OCI-LY7 (cell line): Measurements from ENCODE around the gene EEF1AKMT3. TPM values are rescaled to one million over a fixed set of nuclear protein-coding genes. Genes with fewer than 3 reads are reported as not detected.

Experiments used
- BruUV-seq: library from RNA; stranded (reverse); fragments of 400-500 nt; replicated peaks from 2 replicates; lab custom pipeline; 2021; lab: Mats Ljungman, UMichigan
- CTCF ChIA-PET: fragments of 300-600 bp; sonication (Branson Sonifier 250); formaldehyde crosslinking; loops from one replicate; lab custom pipeline; 2022; ENCODE audit warnings: antibody characterized with exemption; ENCODE audit not compliant: unreplicated experiment; lab: Charles Lee
- POLR2A ChIA-PET: fragments of 300-600 bp; sonication (Branson Sonifier 250); formaldehyde crosslinking; loops from one replicate; lab custom pipeline; 2022; ENCODE audit warnings: antibody characterized with exemption; lab: Charles Lee
- DNase-seq: peaks from one replicate; pipeline ENCODE4 v3.0.0-alpha.2; 2015; ENCODE audit warnings: low spot score
- H2AFZ ChIP-seq: fragments of 200-600 bp; sonication (generic), shearing (Covaris generic); 2 replicates; pipeline ENCODE4 v1.6.1; 2014; ENCODE audit warnings: mild to moderate bottlenecking, antibody characterized with exemption, low read length, moderate library complexity
- H3K27ac ChIP-seq: fragments of 200-600 bp; sonication (generic); 2 replicates; pipeline ENCODE4 v1.5.1; 2014; ENCODE audit warnings: mixed run types, low read depth, mild to moderate bottlenecking, moderate library complexity, low read length, inconsistent platforms; ENCODE audit not compliant: poor library complexity, severe bottlenecking
- H3K36me3 ChIP-seq: fragments of 200-600 bp; sonication (generic); 2 replicates; pipeline ENCODE4 v1.6.1; 2014; ENCODE audit warnings: mild to moderate bottlenecking, antibody characterized with exemption, low read length, moderate library complexity, mixed read lengths; ENCODE audit not compliant: insufficient read depth
- H3K4me1 ChIP-seq: fragments of 200-600 bp; sonication (generic); 2 replicates; pipeline ENCODE4 v1.5.1; 2014; ENCODE audit warnings: mild to moderate bottlenecking, low read length; ENCODE audit not compliant: insufficient read depth, poor library complexity, severe bottlenecking
- H3K4me2 ChIP-seq: fragments of 200-600 bp; sonication (generic); 2 replicates; pipeline ENCODE4 v1.6.1; 2014; ENCODE audit warnings: mild to moderate bottlenecking, low read length
- H3K4me3 ChIP-seq: fragments of 200-600 bp; sonication (generic); 2 replicates; pipeline ENCODE4 v1.5.1; 2014; ENCODE audit warnings: mild to moderate bottlenecking, low read depth, low read length; ENCODE audit not compliant: poor library complexity, severe bottlenecking
- H3K79me2 ChIP-seq: fragments of 200-600 bp; sonication (generic); 2 replicates; pipeline ENCODE4 v1.6.1; 2016; ENCODE audit warnings: low read depth, mild to moderate bottlenecking, low read length, moderate library complexity, mixed read lengths; ENCODE audit not compliant: insufficient read depth
- H3K9me2 ChIP-seq: fragments of 200-600 bp; sonication (generic); 2 replicates; pipeline ENCODE4 v1.6.1; 2016; ENCODE audit warnings: mild to moderate bottlenecking, low read length, mixed read lengths; ENCODE audit not compliant: insufficient read depth
- H3K9me3 ChIP-seq: fragments of 200-600 bp; sonication (generic); 2 replicates; pipeline ENCODE4 v1.6.1; 2014; ENCODE audit warnings: mild to moderate bottlenecking, mixed run types, low read length, mixed read lengths
- H4K20me1 ChIP-seq: fragments of 200-600 bp; sonication (generic); 2 replicates; pipeline ENCODE4 v1.6.1; 2014; ENCODE audit warnings: mild to moderate bottlenecking, antibody characterized with exemption, low read length, moderate library complexity, mixed read lengths; ENCODE audit not compliant: insufficient read depth
- EZH2phosphoT487 ChIP-seq: fragments of 200-600 bp; sonication (generic); IDR thresholded peaks from 2 replicates; pipeline ENCODE4 v1.6.1; 2018; ENCODE audit warnings: low read depth, borderline replicate concordance, mild to moderate bottlenecking, mixed run types, antibody characterized with exemption, low read length, moderate library complexity, mixed read lengths
- intact Hi-C: fragments of 100-400 bp; cut with micrococcal nuclease; formaldehyde crosslinking; loops from one replicate; pipeline ENCODE4 v1.10.0; 2022; ENCODE audit not compliant: unreplicated experiment
- total RNA-seq, 2 experiments: library from RNA; depleted of rRNA in 1 of 2; stranded (reverse); fragments of >200 nt in 1 of 2; shearing (Covaris generic) in 1 of 2; gene quantifications; 2 replicates each; pipeline ENCODE4 v1.2.3, GENCODE V29; 2014 to 2022
- TF ChIP-seq, protein P1 (sequence below): fragments of 200-600 bp; sonication (generic); conservative IDR thresholded peaks from 2 replicates; pipeline ENCODE4 v1.5.1; 2014; ENCODE audit warnings: mild to moderate bottlenecking, antibody characterized with exemption, low read length, moderate library complexity, mixed read lengths

EEF1AKMT3 gene
- total RNA-seq, 2 experiments from 2014 or later = 3.4 to 6.3 TPM

DNA sequence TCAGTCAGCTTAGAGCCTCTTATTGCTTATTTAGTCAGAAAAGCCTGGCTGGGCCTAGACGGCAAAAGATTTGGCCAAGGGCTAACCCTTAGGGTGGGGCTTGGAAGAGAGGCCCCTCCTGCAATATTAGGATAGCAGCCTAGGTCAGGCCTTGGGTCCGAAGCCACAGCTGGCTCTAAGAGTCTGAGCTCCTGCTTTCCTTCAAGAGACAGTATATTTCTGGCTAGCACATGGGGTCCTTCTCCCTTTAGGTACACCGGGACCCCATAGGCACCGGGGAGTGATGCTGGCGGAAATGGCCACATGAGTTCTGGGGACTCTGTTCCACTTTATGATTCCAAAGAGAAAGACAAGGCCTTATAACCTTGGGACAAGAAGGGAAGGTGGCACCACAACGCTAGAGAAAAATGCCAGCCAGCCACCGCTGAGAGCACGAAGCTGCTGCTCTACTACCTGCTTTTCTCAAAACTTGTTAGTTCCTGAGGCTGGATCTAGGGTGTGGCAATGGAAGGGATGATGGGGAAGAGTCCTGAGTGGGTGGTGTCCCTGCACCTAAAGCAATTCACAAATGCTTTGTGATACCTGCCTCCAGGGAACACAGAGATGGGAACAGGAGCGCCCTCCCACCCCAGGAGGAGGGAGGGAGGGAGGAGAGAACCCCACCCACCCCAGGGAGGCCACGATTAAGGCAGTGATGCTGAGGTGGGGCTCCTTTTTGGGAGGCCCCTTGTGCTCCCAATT lies 49.2 kb downstream of the EEF1AKMT3 start:
- TF ChIP-seq, protein P1, sequence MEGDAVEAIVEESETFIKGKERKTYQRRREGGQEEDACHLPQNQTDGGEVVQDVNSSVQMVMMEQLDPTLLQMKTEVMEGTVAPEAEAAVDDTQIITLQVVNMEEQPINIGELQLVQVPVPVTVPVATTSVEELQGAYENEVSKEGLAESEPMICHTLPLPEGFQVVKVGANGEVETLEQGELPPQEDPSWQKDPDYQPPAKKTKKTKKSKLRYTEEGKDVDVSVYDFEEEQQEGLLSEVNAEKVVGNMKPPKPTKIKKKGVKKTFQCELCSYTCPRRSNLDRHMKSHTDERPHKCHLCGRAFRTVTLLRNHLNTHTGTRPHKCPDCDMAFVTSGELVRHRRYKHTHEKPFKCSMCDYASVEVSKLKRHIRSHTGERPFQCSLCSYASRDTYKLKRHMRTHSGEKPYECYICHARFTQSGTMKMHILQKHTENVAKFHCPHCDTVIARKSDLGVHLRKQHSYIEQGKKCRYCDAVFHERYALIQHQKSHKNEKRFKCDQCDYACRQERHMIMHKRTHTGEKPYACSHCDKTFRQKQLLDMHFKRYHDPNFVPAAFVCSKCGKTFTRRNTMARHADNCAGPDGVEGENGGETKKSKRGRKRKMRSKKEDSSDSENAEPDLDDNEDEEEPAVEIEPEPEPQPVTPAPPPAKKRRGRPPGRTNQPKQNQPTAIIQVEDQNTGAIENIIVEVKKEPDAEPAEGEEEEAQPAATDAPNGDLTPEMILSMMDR = no peak
- TF ChIP-seq EZH2phosphoT487 = no peak
- Histone ChIP-seq H3K9me2 (no peaks in the 10 kb centered on the region), H3K27ac (no peak overlapping the region), H3K4me1 (no peaks in the 10 kb centered on the region), H2AFZ (no peak overlapping the region), H3K9me3 (no peaks in the 10 kb centered on the region), H4K20me1 (no peaks in the 10 kb centered on the region), H3K79me2 (no peaks in the 10 kb centered on the region), H3K4me2 (no peak overlapping the region), H3K36me3 (peaks cover 56% of the 10 kb centered on the region), H3K4me3 (no peak overlapping the region)
- DNase-seq = no peak
- POLR2A ChIA-PET = no interaction called here
- CTCF ChIA-PET = no interaction called here
- BruUV-seq = no TSS peak
- intact Hi-C loops = no loop called here

DNA sequence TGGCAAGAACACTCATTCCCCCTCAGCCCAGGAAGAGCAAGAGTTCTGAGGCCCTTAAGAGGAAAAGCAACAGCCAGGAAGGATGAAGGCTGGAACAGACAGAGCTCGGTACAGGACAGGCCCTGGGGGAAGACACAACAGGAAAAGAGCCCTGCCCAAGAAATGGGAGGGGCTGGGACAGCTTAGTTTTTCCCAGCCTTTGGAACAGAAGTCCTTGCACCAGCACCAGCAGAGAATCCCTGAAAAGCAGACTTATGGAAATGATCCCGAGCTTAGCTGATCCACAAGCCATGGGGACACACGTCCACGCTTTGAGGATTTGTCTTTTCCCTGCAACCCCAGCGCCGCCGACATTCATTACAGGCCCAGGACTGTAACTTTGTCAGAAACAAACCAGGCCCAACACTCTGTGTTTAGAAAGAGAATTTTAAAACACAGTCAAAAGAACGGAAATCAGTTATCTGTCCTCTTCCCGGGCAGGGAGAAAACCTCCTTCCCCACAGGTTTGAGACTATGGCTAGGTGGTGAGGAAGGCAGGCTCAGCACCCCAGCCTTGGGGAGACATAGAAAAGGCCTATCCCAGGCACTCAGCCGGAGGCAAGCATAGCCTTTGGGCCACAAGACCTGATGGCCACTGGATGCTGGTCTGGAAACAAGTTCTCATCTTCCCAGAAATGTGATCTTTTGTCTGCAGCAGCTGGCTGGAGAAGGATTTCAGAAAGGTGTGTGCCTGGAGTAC lies 50.1 kb downstream of the EEF1AKMT3 start:
- Histone ChIP-seq H2AFZ (no peak overlapping the region), H3K27ac (no peak overlapping the region), H3K4me2 (no peak overlapping the region), H3K4me3 (no peak overlapping the region), H3K9me2 (no peaks in the 10 kb centered on the region), H3K36me3 (peaks cover 65% of the 10 kb centered on the region), H3K9me3 (no peaks in the 10 kb centered on the region), H3K79me2 (no peaks in the 10 kb centered on the region), H4K20me1 (no peaks in the 10 kb centered on the region), H3K4me1 (no peaks in the 10 kb centered on the region)
- BruUV-seq = TSS peak; percentile 41
- no peak for DNase-seq
- intact Hi-C loops = no loop called here
- POLR2A ChIA-PET = interaction anchor here (0.6 kb wide), 1 partner anchor 100 kb away, joined by 3 read pairs; no protein-coding TSS in a partner anchor
- TF ChIP-seq, protein P1 = no peak
- CTCF ChIA-PET = no interaction called here
